ENCODE measurements around the gene HEG1.

The HEG1 gene

GRCh38 chr3:124935794-124936542 lies 119.8 kb downstream of the HEG1 start:
- Histone ChIP-seq H3K4me3 (no peak overlapping the region), H3K36me3 (no peaks in the 10 kb centered on the region), H3K27me3 (no peaks in the 10 kb centered on the region), H3K9me3 (no peaks in the 10 kb centered on the region), H3K27ac (no peak overlapping the region), H3K4me1 (no peaks in the 10 kb centered on the region)
- intact Hi-C loops (cut with DNase I; ENCODE audit: low total_unique reads): no loop called here
- no peak for DNase-seq
- TF ChIP-seq CTCF (IDR thresholded peaks at IDR 0.05): no peak

- intact Hi-C loops (cut with DNase I; ENCODE audit: low total_unique reads): no loop called here
- DNase-seq: no peak
Observed at GRCh38 chr3:124935264-124935663, 120.5 kb downstream of the HEG1 start.

GRCh38 chr3:124934577-124934976 lies 121.2 kb downstream of the HEG1 start, which contains the start of gene MUC13:
Gene MUC13, minus strand, starts transcription at chr3:124934751. Its CDS starts 39 bp downstream, at chr3:124934712.
- no peak within 1 kb of the TSS for H3K27ac ChIP-seq
- H3K9me3 ChIP-seq: no peaks in the 10 kb centered on the region
- H3K36me3 ChIP-seq: no peaks in the 10 kb centered on the region
- DNase-seq: no peak
- intact Hi-C loops (cut with DNase I; ENCODE audit: low total_unique reads): no loop called here
- H3K4me3 ChIP-seq: no peak within 1 kb of the TSS
- H3K27me3 ChIP-seq: no peaks in the 10 kb centered on the region
- H3K4me1 ChIP-seq: no peaks in the 10 kb centered on the region
- no peak for TF ChIP-seq CTCF (IDR thresholded peaks at IDR 0.05)

More at GRCh38 chr3:124935264-124935663, 120.5 kb downstream of the HEG1 start:
- Histone ChIP-seq H3K27me3 (no peaks in the 10 kb centered on the region), H3K27ac (no peak overlapping the region), H3K9me3 (no peaks in the 10 kb centered on the region), H3K4me3 (no peak overlapping the region), H3K36me3 (no peaks in the 10 kb centered on the region), H3K4me1 (no peaks in the 10 kb centered on the region)
- no peak for TF ChIP-seq CTCF (IDR thresholded peaks at IDR 0.05)

- H3K27ac ChIP-seq: no peak overlapping the region
- no peaks in the 10 kb centered on the region for H3K36me3 ChIP-seq
- no peak overlapping the region for H3K4me3 ChIP-seq
- DNase-seq: peak; percentile 70 to 84
- H3K4me1 ChIP-seq: no peaks in the 10 kb centered on the region
- no peaks in the 10 kb centered on the region for H3K9me3 ChIP-seq
- H3K27me3 ChIP-seq: no peaks in the 10 kb centered on the region
- peak; percentile 65 for TF ChIP-seq CTCF (IDR thresholded peaks at IDR 0.05)
- intact Hi-C loops (cut with DNase I; ENCODE audit: low total_unique reads): loop anchor here (5.0 kb wide), 1 partner anchor 509 kb away; no protein-coding TSS in a partner anchor
Observed at GRCh38 chr3:124928333-124929202, 127.2 kb downstream of the HEG1 start.

- intact Hi-C loops (cut with DNase I; ENCODE audit: low total_unique reads): loop anchor here (5.0 kb wide), 1 partner anchor 510 kb away; no protein-coding TSS in a partner anchor
- Histone ChIP-seq H3K9me3 (no peaks in the 10 kb centered on the region), H3K27ac (no peak overlapping the region), H3K36me3 (no peaks in the 10 kb centered on the region), H3K4me1 (no peaks in the 10 kb centered on the region), H3K4me3 (no peak overlapping the region), H3K27me3 (no peaks in the 10 kb centered on the region)
- DNase-seq: no peak
- no peak for TF ChIP-seq CTCF (IDR thresholded peaks at IDR 0.05)
Observed at GRCh38 chr3:124927574-124928045, 128.2 kb downstream of the HEG1 start.

Measured in tibial artery (tissue), 4 donors.